ENCODE results near the gene PRKG1.

- TF ChIP-seq CTCF (IDR thresholded peaks at IDR 0.05) (no peak), ZFX (IDR thresholded peaks at IDR 0.05; ENCODE audit: borderline replicate concordance) (no peak)
Measured at GRCh38 chr10:51583976-51584375, 509.7 kb downstream of the PRKG1 start.
